ENCODE measurements around the gene FSTL3. TPM values are rescaled to one million over a fixed set of nuclear protein-coding genes. Genes with fewer than 3 reads are reported as not detected.
A peak's percentile ranks its signal among the peaks of the same experiment; 100 is the strongest.

Gene FSTL3
- total RNA-seq, 2 donors from 2014 or later = 72.4 to 236 TPM

GRCh38 chr19:678791-679388, 2.7 kb downstream of the FSTL3 start:
- H3K27ac ChIP-seq = peak overlapping the region in 2 of 4 donors; percentile 89 to 92
- no peaks in the 10 kb centered on the region for H3K27me3 ChIP-seq
- TF ChIP-seq POLR2A (IDR thresholded peaks at IDR 0.05) = no peak
- no peak for TF ChIP-seq CTCF (IDR thresholded peaks at IDR 0.05)
- intact Hi-C loops (cut with DNase I) = no loop called here
- peaks cover 46% of the 10 kb centered on the region for H3K4me1 ChIP-seq
- no peak for ATAC-seq
- no peak overlapping the region for H3K4me3 ChIP-seq
- WGBS, 2 donors = 92 to 100% methylated on average over 2 to 14 of the region's 16 CpGs
- H3K9me3 ChIP-seq = no peaks in the 10 kb centered on the region
- no peaks in the 10 kb centered on the region for H3K36me3 ChIP-seq (replicated peaks in 1 of 2; ENCODE audit: insufficient read depth in 1 of 2, low read depth in 2 of 2)
- no peak for DNase-seq

GRCh38 chr19:679418-680286, 3.5 kb downstream of the FSTL3 start:
- TF ChIP-seq CTCF (IDR thresholded peaks at IDR 0.05) (no peak), POLR2A (IDR thresholded peaks at IDR 0.05) (no peak)
- intact Hi-C loops (cut with DNase I) = no loop called here
- DNase-seq (peak; percentile 58 to 72 (median 68)), ATAC-seq (peak; percentile 12)
- peaks cover 39% of the 10 kb centered on the region for H3K4me1 ChIP-seq
- 0 to 4% methylated on average over 2 to 34 of the region's 69 CpGs for WGBS, 2 donors
- no peaks in the 10 kb centered on the region for H3K9me3 ChIP-seq
- H3K27me3 ChIP-seq = no peaks in the 10 kb centered on the region
- peak overlapping the region; percentile 83 to 93 (median 90) for H3K27ac ChIP-seq
- peak overlapping the region; percentile 52 to 55 for H3K4me3 ChIP-seq
- H3K36me3 ChIP-seq (replicated peaks in 1 of 2; ENCODE audit: insufficient read depth in 1 of 2, low read depth in 2 of 2) = no peaks in the 10 kb centered on the region

GRCh38 chr19:680287-681028, 4.3 kb downstream of the FSTL3 start:
- H3K27ac ChIP-seq = peak overlapping the region; percentile 83 to 93 (median 90)
- peak overlapping the region; percentile 52 to 55 for H3K4me3 ChIP-seq
- intact Hi-C loops (cut with DNase I) = no loop called here
- DNase-seq (peak; percentile 100), ATAC-seq (peak; percentile 87)
- peaks cover 36% of the 10 kb centered on the region for H3K4me1 ChIP-seq
- no peaks in the 10 kb centered on the region for H3K36me3 ChIP-seq (replicated peaks in 1 of 2; ENCODE audit: insufficient read depth in 1 of 2, low read depth in 2 of 2)
- H3K27me3 ChIP-seq = no peaks in the 10 kb centered on the region
- H3K9me3 ChIP-seq = no peaks in the 10 kb centered on the region
- 1% methylated on average over 12 to 53 of the region's 70 CpGs for WGBS, 2 donors
- TF ChIP-seq POLR2A (IDR thresholded peaks at IDR 0.05) = peak; percentile 57 to 93 (median 72)
- peak; percentile 19 to 74 (median 45) for TF ChIP-seq CTCF (IDR thresholded peaks at IDR 0.05)

- no peaks in the 10 kb centered on the region for H3K36me3 ChIP-seq (replicated peaks in 1 of 2; ENCODE audit: insufficient read depth in 1 of 2, low read depth in 2 of 2)
- 64 to 68% methylated on average over 18 to 53 of the region's 54 CpGs for WGBS, 2 donors
- H3K4me1 ChIP-seq = peaks cover 35% of the 10 kb centered on the region
- intact Hi-C loops (cut with DNase I) = no loop called here
- DNase-seq = peak; percentile 88 to 92 (median 90)
- no peak overlapping the region for H3K4me3 ChIP-seq
- H3K27ac ChIP-seq = peak overlapping the region; percentile 66 to 93 (median 82)
- ATAC-seq = no peak
- no peaks in the 10 kb centered on the region for H3K9me3 ChIP-seq
- no peaks in the 10 kb centered on the region for H3K27me3 ChIP-seq
- no peak for TF ChIP-seq POLR2A (IDR thresholded peaks at IDR 0.05)
- TF ChIP-seq CTCF (IDR thresholded peaks at IDR 0.05) = no peak
These were observed 5.1 kb downstream of the FSTL3 start for GRCh38 chr19:681029-682019.
